ENCODE data around the gene DUSP5.

Gene DUSP5

DNA sequence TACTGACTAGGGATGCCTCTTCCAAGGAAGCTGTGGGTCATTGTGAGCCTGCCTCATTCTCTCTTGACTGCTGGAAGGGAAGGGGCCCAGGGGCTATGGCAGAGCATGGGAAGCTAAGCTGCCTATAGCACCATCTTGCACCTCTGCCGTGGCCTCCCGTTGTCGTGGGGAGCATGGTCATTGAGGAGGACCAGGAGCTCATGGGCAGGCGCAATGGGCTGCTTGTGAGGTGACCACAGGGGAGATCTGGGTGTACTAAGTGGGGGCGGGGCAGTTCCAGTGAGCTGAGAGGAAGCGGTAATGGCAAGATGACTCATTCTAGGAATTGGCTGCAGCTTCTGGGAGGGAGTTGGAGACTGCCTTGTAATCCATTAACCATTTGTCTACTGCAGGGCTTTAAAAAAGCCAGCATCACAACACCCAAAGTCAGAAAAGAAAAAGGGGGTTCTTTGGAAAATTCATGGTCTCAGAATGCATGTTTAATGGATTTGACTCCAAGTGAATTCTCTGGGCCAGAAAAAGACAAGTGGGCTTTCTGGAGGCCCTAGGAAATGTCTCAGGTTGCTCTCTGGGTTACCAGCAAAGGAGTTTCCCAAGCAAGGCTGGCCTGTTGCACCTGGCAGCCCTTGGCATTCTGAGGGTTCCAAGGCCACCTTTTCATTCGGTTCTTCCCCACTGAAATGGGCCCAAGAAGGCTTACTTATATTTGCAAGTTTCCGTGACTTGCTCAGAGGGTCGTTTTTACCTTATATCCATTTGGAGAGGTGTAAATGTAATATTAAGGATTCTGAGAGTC, 3.6 kb downstream of the DUSP5 start:
- FAIRE-seq, result no peak

DNA sequence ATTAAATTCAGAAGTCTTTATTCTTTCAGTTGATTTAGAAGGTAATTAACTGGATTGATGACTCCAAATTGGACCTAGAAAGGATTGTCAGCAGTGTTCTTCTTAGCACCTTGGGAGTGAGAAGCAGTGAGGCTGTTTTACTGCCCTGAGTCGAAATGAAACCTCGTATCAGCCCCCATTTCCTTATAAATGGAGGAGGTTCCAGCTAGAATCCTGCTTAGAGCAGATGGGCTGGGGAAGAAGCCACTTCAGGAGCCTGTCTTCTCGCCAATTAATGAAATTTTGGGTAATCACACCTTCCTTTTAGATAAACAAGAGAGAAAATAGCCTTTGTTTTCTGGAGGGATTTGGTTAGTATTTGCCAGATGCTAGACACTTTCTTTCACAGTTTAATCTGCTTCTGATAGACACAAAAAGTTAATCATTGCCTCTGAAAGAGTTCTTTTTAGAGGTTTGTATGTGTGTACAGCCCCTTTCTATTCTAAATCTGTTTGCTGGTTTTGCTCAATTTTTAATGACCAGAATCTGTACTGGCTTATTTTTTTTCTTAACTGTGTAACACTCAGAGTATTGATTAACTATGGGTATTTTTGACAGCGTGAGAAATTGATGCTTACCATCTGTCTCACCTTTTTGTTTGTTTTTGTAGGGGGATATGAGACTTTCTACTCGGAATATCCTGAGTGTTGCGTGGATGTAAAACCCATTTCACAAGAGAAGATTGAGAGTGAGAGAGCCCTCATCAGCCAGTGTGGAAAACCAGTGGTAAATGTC, 4.6 kb downstream of the DUSP5 start:
- no peak for FAIRE-seq

DNA sequence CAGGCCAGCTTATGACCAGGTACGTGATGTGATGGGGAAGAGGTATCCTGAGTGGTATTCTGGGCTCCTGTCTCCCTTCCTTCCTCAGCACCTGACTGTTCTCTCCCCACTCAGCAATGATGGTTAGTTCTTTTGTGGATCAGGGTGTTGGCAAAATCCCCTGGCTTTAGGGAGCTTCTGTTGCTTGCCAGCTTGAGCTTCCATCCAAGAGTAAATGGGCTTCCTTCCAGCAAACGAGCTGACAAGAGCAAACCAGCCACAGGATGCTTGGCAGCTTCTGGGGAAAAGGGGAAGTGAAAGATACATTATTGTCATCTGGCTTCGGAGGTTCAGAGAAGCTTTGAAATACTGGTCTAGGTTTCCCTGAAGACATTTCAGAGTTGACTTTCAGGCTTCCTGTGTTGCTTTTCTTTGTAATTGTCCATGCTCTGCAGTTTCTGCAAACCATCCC, 5.2 kb downstream of the DUSP5 start:
- FAIRE-seq, result no peak

DNA sequence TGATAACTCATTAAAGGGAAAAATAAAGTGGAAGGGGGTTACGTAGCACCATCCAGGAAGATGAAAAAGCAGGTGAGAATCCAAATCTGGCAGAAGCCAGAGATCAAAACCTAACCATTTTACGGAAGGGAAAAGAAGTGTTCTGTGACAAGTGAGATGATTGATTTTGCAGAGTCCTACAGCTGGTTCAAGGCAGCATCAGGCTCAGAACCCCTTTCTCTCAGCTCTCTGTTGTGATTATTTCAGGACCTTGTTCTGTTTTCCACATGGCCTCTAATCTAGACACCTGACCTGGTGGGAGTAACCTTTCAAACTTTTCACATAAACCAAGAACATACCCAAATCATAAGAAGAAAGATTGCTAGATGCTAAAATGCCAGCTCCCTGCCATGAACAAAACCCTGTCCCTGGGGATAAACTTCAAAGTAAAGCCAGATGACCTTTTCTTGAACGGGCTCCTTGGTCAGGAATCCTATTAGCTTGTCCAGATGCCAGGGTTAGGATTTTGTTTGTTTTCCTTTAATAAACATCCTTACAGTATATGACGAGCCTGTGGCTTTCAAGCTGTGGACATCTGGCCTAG, 5.9 kb downstream of the DUSP5 start:
- no peak for FAIRE-seq

DNA sequence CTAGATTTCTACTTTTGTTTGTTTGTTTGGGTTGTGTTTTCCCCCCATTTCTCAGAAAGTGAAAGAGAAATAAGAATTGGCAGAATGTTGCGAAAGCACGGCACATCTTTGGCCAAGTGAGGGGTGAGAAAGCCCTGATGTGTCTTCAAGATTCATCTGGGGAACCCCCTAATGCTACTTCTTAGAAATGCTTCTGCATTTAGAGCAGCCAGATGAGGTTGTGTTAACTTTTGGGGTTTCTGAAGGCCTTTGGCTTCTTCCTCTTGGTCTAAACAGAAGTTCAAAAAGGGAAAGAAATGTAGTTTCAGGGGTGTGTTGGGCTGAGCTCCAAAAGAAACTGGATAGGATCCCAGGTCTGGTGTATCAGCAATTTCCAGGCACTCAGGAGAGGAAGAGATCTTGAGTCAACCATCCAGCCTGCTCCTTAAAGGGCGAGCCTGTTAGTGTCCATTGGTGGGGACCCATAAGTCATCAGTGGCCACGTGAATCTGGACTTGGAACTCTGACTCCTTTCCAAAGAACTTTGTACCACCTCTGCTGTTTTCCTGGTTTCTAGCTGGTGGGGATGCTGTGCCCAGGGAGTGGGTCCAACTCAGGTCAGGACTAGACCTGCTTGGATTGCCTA, 6.5 kb downstream of the DUSP5 start:
- no peak for FAIRE-seq

DNA sequence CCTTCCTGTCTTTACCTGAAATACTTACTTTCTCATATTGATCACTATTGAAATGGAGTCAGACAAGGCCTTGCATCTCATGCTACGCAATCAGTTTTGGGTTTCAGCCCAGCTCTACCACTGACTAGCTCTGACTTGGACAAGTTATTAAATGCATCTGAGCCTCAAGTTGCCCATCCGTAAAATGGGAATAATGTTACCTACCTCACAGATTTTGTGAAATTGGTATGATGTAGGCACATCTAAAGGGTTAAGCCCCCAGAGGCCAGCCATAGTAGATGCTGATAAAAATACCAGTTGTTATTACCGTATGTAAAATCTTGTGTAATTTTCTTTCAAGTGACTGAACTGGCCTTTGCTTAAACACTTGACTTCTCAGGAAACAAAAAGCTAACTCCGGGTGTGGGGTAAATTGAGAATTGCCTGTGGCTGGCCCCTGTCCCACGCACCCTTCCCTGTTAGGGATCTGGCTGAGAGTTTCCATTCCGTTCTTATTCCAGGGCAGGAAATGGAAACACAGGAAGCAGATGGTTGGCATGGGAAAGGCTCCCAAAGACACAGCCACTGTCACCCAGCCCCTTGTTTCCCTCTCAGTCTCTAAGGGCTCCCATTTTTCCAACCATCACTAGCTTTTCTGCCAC, 7.5 kb downstream of the DUSP5 start:
- no peak for FAIRE-seq

DNA sequence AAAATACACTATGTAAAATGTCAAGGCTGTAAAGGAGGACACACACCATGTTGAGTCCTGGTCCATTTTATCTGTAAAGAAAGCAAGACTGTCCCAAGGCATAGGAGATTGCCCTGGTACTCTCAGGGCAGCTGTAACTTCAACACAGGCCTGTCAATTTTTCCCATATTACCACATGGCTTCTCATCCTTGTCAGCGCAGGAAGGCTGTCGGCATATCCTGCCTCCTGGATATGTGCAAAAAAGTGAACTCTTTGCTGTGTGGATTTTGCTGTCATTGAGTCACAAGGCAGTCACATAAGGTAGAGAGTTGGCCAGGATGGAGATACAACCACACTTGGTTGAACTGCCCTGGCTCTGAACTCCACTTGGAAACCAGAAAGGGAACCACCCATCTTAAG, 8.7 kb downstream of the DUSP5 start:
- FAIRE-seq, result no peak

DNA sequence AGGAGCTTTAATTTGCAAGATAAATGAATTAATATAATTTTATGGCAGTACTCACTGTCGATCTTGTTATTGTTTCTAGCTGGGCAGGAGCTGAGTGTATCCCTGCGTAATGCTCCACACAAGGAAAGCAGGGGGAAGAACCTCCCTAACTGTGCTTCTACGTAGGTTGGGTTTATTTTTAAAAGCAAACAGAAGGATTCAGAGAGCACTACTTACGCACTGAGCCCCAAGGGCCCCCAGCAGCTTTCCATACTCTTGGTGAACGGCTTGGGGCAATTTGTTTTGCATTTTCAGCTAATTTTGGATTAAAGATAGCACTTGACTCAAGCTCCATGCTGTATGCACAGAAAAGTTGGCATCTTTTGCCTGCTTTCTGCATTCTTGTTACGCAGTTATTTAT, 9.6 kb downstream of the DUSP5 start:
- FAIRE-seq, result no peak

DNA sequence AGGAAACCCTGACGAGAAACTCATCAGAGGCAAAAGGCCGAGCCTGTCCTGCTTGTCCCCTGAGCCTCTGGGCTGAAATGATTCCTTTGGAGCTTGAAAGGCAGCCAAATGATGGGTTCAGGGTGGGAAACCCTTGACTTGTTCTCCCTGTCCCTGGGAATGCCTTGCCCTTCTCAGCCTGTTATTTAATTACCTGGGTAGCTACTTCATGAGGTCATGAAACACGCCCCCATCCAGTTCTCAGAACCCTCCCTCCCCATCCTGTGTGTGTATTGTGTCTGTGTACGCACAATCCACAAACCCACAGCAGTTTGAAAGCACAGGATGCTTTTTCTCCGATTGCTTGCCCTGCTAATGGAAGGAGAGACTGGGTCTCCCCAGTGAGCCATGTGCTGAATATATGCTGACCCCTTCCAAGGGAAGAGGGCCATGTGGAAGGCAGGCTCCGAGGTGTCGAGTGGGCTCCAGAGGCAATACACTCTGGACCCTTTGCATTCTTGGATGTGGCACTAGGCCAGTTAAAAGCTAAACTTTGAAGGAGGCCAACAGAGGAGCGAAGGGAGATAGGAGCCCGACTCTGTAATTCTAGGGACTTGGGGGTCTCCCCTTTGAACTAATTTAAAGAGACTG, 10.6 kb downstream of the DUSP5 start:
- FAIRE-seq, result no peak

DNA sequence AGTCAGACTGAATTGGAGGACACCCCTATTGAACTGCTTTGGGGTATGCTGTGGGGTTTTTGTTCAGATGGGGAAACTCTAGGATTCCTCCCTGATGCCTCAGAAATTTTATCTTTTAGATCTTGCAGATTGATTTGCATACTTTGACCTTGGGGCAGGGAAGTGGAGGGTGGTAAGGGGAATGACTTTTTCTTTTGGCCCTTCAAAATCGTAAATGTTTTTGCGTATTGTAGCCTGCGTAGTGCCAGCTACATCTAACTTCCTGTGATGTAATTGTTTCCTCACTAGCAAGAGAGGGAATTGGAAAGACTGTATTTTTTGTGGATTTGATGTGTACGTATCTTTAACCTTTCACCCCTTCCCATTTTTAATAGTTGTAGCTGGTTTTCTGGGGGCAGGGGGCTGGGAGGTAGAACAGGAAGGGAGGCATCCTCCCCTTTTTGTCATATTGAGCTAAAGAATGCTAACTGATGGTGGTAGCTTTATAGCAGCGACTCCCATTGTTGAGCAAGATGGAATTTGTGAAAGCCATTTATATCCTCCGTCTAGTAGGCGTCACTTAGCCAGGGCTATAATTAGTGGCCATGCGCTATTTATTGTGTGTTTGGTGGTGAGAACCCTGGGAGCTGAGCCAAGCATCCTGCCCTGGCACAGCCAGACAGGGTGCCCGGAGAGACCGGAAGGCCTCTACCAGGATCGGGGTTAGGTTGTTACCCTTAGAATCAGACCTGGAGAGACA, 11.3 kb downstream of the DUSP5 start:
- FAIRE-seq, result no peak

DNA sequence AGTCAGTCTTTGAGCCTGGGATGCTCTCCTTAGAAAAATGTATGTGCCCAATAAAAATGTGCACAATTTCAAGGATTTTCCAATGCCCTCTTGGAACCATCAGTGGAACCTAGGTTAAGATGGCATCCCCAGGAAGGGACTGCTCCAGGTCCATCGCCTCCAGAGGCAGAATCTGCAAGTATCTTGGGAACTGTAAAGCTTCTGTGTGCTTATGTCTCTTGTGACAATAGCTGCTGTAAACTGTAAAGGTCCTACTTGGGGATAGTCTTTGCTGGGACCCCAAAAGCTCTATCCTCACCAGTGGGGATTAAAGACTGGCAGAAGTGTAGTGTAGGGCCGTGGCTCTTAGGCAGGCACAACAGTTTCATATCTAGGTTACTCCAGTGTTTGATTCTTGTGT, 11.9 kb downstream of the DUSP5 start:
- no peak for FAIRE-seq

DNA sequence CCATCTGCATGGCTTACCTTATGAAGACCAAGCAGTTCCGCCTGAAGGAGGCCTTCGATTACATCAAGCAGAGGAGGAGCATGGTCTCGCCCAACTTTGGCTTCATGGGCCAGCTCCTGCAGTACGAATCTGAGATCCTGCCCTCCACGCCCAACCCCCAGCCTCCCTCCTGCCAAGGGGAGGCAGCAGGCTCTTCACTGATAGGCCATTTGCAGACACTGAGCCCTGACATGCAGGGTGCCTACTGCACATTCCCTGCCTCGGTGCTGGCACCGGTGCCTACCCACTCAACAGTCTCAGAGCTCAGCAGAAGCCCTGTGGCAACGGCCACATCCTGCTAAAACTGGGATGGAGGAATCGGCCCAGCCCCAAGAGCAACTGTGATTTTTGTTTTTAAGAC, 12.4 kb downstream of the DUSP5 start:
- FAIRE-seq, result no peak

DNA sequence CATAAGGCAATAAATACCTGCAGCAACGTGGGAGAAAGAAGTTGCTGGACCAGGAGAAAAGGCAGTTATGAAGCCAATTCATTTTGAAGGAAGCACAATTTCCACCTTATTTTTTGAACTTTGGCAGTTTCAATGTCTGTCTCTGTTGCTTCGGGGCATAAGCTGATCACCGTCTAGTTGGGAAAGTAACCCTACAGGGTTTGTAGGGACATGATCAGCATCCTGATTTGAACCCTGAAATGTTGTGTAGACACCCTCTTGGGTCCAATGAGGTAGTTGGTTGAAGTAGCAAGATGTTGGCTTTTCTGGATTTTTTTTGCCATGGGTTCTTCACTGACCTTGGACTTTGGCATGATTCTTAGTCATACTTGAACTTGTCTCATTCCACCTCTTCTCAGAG, 13.0 kb downstream of the DUSP5 start:
- no peak for FAIRE-seq

DNA sequence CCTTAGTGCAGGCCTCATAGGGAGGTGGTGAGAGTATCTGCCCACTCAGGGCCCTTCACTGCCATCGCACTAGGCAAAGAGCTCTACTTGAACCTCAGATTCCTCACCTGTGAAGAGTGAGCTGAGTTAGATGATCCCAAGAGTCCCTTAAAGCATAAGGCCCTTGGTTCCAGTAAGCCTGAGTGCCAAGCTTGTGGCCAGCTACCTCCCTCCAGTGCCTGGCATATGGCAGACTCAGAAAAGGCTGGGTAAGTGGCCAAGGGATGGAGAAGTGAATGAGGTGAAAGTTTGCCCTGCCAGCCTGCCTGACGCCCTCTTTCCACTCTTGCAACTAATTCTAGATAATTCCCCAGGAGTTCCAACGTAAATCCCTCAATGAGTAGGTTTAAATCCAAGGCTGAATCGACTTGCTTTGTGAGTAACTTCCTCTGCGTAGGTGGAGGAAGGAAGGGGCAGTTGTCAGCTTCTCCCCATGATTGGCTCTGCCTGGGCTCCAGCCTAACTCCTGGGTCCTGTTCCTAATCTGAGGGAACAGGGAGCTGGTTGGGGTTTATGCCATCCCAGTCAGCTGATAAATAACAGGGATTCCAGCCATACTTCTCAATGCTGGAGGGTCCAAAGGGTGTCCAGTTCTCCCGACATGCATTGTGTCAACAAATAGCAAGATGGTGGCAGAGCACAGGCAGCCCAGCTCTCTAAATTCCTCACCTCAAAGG, 14.2 kb downstream of the DUSP5 start:
- no peak for FAIRE-seq

DNA sequence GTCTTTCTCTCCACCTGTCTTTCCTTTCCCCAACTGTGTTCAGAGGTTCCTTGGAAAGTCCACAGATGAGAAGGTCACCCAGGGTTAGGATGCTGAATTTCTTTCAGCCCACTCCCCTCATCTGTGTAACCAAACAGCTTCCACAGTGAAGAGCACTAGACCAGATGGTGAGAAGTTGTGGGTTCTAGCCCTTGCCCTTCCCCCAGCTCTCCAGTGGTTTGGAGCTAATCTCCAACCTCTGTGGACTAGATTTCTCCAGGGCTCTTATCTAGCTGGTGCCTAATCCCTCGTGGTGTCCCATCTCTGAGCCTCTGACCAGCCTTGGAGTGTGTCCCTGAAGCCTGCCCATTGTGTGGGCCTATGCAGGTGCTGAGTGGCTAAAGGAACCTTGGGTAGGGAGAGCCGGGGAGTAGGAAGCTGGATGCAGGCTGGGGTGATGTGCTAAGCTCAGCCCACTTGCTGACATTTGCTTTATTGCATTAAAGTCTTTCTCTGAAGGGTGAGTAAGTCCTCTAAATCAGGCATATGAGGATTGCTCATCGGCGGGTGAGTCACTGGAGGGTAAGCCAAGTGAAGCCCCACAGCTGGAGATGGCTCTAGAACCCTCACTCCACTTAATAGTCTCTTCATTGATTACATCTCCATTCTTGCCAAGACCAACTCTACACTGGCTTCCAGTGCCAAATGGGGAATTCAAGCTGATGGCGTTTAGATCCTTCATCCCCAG, 14.9 kb downstream of the DUSP5 start:
- no peak for FAIRE-seq

DNA sequence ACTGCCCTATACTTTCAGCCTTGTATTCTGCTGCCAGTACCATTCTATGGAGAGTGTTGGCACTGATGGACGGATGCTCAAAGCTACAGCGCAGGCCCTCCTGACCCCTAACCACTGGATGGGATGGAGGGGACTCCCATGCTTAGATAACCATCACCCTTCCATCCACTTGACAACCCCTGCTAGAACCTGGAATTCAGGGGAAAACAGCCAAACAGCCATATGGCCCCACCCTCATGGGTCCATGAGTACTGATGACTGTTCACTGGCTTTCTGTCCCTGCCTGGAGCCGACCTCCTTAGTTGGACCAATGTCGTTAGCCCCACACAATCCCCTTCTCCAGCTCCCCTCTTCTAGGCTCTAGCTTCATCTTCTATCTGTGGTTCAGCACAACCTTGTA, 16.2 kb downstream of the DUSP5 start:
- no peak for FAIRE-seq

DNA sequence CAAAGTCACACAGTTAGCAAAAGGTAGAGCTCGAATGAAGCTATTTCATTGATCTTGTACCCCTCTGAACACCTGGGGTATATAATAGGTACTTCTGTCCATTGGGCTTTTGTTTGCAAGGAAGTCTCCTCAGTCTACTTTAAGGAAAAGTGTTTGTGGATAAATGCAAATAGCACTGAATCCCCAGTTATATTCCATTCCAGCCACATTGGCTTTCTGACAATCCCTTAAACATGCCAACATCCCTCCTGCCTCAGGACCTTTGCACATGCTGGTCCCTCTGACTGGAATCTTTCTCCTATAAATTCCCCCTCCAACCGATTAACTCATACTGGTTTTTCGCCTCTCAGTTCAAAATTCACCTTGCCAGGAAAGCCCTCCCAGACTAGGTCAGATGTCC, 17.1 kb downstream of the DUSP5 start:
- FAIRE-seq, result no peak

DNA sequence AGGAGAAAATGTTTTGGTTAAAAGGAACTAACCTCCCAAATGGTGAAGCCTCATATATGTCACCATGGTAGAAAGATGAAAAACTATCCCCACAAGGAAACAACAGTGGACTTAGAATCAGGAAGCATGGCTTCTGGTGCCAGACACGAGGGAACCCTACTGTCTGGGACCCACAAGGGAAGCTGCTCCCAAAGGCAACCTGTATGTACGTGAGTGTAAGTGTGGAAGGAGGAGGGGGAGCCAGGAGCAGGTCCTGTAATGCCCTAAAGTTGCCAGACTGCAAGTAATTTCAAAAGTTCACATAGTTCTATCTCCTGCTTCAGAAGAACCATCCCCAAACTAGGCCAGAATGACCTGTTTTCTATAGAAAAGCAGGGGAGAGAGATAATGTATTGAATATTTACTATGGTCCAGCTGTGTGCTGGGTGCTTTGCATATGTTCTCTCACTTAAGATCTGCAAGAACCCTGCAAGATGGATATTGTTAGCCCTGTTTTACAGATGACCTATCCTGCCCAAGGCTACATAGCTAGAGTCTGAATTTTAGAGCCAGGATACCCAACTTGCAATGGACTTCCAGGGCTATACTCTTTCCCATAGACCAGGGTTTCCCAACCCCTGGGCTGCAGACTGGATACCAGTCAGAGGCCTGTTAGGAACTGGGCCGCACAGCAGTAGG, 19.2 kb downstream of the DUSP5 start:
- no peak for FAIRE-seq

DNA sequence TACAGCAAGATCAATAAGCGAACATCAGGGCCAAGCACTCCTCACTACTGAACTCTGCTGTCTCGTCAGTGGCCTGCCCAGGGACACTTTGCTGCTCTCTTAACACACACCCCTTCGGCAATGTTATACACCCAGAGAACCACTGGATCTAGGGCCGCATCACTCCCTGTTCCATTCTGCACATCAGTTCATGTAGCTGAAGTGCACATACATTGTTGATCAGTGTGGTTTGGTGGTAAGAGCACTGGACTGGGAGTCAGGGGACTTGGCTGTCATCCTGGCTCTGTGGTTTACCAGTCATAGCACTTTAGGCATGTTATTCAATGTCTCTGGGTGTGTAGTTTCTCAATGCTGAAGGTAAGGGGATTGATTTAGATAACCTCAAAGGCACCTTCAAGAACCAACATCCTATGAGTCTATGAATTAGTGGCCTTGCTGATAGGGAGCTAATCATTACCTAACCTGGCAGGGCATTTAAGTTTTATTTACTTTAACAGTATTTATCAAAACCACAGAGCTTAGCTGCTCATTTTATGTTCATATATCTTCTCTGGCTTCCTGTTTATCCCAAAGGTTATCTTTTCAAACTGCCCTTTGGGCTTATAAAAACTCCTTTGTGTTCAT, 24.8 kb downstream of the DUSP5 start:
- no peak for FAIRE-seq
